Right lobe of liver (tissue), 6 donors: Measurements from ENCODE around the gene EPB41L4A. TPM values are rescaled to one million over a fixed set of nuclear protein-coding genes. Genes with fewer than 3 reads are reported as not detected.

Experiments
- ATAC-seq, 4 donors: fragments of 200-7000 bp; cut with Tn5 transposase; one replicate each; pipeline ENCODE4 v1.9.1; 2020; ENCODE audit warnings: mild to moderate bottlenecking in 4 of 4, moderate library complexity in 4 of 4
- DNase-seq, 3 donors: peaks; one replicate each; pipeline ENCODE4 v3.0.0-alpha.2; 2020
- H3K27ac ChIP-seq, 3 donors: fragments of 200-600 bp; one replicate each; pipeline ENCODE4 v1.8.0; 2022
- H3K27me3 ChIP-seq, 2 donors: fragments of 200-600 bp; one replicate each; pipeline ENCODE4 v1.8.0; 2022
- H3K36me3 ChIP-seq, 4 donors: fragments of 200-600 bp; sonication (generic) in 1 of 4; one replicate each; pipeline versions ENCODE4 v1.5.1 to v1.8.0; 2017 to 2022; ENCODE audit warnings: control low read depth in 1 of 4
- H3K4me1 ChIP-seq, 4 donors: fragments of 200-600 bp; sonication (generic) in 1 of 4; one replicate each; pipeline versions ENCODE4 v1.5.1 to v1.8.0; 2017 to 2022; ENCODE audit warnings: control low read depth in 1 of 4
- H3K4me3 ChIP-seq, 3 donors: fragments of 200-600 bp; one replicate each; pipeline ENCODE4 v1.8.0; 2022
- H3K9me3 ChIP-seq, 4 donors: fragments of 200-600 bp; sonication (generic) in 1 of 4; one replicate each; pipeline versions ENCODE4 v1.5.1 to v1.8.0; 2017 to 2022; ENCODE audit warnings: control low read depth in 1 of 4
- POLR2A ChIP-seq: fragments of 450-650 bp; IDR thresholded peaks from one replicate; pipeline ENCODE4 v1.6.1; 2017; ENCODE audit warnings: antibody characterized with exemption, mild to moderate bottlenecking
- WGBS: methylation state at CpG from one replicate; pipeline ENCODE4 v1.1.6; 2018; ENCODE audit warnings: low coverage, low lambda C conversion rate; ENCODE audit not compliant: insufficient coverage; ENCODE audit errors: missing lambda C conversion rate; 5-methylcytosine and 5-hydroxymethylcytosine counted together
- intact Hi-C, 2 donors: fragments of 100-400 bp; cut with DNase I; formaldehyde crosslinking; loops; one replicate each; pipeline versions ENCODE4 v1.11.2 to v1.14.1; 2022
- total RNA-seq, 6 experiments: library from RNA; depleted of rRNA in 2 of 6; stranded (reverse); fragments of >200 nt in 2 of 6; fragmentation: NEBNext Ultra II Directional in 3 of 6; extraction: Animal tissue kit (Norgen Biotek cat#: 25700) in 3 of 6; gene quantifications; one replicate each; pipeline versions ENCODE4 v1.1.0 to v1.2.4, GENCODE V29; 2016 to 2023
- TF ChIP-seq, protein P1 (sequence below), 4 donors: fragments of 200-600 bp in 3 of 4; fragments of 450-650 bp in 1 of 4; IDR thresholded peaks; one replicate each; pipeline versions ENCODE4 v1.5.1 to v1.8.0; 2016 to 2022; ENCODE audit warnings: antibody characterized with exemption in 4 of 4, mild to moderate bottlenecking in 2 of 4
- donor health status: DM: no; HTN: yes; CAD: no.
- donor health status: DM: no; HTN: no; CAD: no.
- donor health status: DM: no; HTN: no; CAD: no.
- donor health status: DM: no; HTN: yes; CAD: no.
- donor health status: DM: no; HTN: yes; CAD: no.

Gene EPB41L4A
- total RNA-seq, 6 experiments from 2014 or later: 2.5 to 12.0 (median 4.2) TPM

DNA sequence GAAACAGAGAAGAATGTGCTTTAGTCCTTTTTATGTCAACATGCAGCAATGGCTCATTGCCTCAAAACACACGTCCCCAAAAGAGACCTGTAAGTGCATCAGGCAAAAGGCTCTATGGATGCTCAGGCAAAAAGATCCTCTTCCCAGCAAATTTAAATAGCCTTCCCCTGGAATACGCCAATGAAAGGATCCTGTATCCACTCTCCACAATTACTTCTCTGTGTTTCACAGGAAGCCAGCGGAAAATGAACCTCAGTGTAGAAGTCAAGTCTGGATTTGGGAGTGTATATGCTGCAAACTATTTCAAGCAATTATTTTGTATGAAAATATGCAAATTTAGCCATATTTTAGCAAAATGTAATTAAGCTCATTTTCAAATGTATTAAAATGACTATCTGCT lies 217.9 kb downstream of the EPB41L4A start:
- H3K9me3 ChIP-seq: no peaks in the 10 kb centered on the region
- H3K4me3 ChIP-seq: no peak overlapping the region
- ATAC-seq (no peak), DNase-seq (no peak)
- no peak overlapping the region for H3K27ac ChIP-seq
- H3K36me3 ChIP-seq: no peaks in the 10 kb centered on the region
- no peaks in the 10 kb centered on the region for H3K4me1 ChIP-seq
- WGBS: 81% methylated on average over 3 of the region's 3 CpGs
- no peaks in the 10 kb centered on the region for H3K27me3 ChIP-seq
- intact Hi-C loops: loop anchor here in 1 of 2 donors (10.0 kb wide), 1 partner anchor 214 kb away; the partner anchor contains the start of gene EPB41L4A
- TF ChIP-seq, protein P1, sequence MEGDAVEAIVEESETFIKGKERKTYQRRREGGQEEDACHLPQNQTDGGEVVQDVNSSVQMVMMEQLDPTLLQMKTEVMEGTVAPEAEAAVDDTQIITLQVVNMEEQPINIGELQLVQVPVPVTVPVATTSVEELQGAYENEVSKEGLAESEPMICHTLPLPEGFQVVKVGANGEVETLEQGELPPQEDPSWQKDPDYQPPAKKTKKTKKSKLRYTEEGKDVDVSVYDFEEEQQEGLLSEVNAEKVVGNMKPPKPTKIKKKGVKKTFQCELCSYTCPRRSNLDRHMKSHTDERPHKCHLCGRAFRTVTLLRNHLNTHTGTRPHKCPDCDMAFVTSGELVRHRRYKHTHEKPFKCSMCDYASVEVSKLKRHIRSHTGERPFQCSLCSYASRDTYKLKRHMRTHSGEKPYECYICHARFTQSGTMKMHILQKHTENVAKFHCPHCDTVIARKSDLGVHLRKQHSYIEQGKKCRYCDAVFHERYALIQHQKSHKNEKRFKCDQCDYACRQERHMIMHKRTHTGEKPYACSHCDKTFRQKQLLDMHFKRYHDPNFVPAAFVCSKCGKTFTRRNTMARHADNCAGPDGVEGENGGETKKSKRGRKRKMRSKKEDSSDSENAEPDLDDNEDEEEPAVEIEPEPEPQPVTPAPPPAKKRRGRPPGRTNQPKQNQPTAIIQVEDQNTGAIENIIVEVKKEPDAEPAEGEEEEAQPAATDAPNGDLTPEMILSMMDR (IDR thresholded peaks at IDR 0.05): no peak
- no peak for TF ChIP-seq POLR2A

DNA sequence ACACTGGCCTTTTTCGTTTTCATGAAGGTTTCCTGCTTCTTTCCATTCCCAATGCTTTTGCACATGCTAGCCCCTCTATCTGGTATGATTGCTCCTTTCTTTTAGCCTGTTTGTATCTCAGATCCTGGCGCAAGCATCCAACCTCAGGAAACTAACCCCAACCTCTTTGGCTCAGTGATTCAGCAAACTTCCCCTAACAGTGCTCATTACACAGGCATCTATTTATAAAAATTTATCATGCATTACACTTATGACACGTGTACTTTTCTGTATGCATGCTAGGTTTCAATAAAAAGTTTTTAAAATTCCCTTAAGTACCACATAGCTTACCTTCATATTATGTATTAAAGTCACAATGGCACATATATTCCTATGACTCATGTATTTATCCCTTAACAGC lies 218.9 kb downstream of the EPB41L4A start:
- 46% methylated on average over 3 of the region's 3 CpGs for WGBS
- Histone ChIP-seq H3K4me1 (no peaks in the 10 kb centered on the region), H3K4me3 (no peak overlapping the region), H3K9me3 (no peaks in the 10 kb centered on the region), H3K36me3 (no peaks in the 10 kb centered on the region), H3K27ac (no peak overlapping the region), H3K27me3 (no peaks in the 10 kb centered on the region)
- DNase-seq (no peak), ATAC-seq (no peak)
- intact Hi-C loops: loop anchor here in 1 of 2 donors (10.0 kb wide), 1 partner anchor 215 kb away; the partner anchor contains the start of gene EPB41L4A
- TF ChIP-seq, protein P1 (IDR thresholded peaks at IDR 0.05): no peak
- no peak for TF ChIP-seq POLR2A

DNA sequence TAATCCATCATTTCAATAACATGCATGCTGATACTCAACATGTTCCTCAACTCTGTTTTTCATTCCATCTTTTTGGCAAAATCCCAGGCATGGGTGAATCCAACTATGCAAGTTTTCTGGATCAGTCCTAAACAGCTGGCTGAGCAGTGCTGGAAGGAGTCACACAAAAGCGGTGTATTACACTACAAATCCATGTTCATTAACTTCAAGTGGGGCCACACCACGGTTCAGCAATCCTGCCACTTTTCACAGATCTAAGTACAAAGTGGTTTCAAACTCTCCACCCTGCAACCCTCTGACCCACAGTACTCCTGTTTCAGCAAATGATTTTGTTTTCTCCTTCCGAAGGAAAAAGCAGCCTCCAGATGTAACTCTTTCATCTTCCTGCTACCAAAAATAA lies 222.5 kb downstream of the EPB41L4A start:
- Histone ChIP-seq H3K36me3 (no peaks in the 10 kb centered on the region), H3K4me1 (no peaks in the 10 kb centered on the region), H3K4me3 (no peak overlapping the region), H3K9me3 (no peaks in the 10 kb centered on the region), H3K27me3 (no peaks in the 10 kb centered on the region), H3K27ac (no peak overlapping the region)
- no peak for TF ChIP-seq POLR2A
- TF ChIP-seq, protein P1 (IDR thresholded peaks at IDR 0.05): no peak
- no peak for DNase-seq
- intact Hi-C loops: no loop called here
- no peak for ATAC-seq
- WGBS: 67% methylated on average over 3 of the region's 3 CpGs

DNA sequence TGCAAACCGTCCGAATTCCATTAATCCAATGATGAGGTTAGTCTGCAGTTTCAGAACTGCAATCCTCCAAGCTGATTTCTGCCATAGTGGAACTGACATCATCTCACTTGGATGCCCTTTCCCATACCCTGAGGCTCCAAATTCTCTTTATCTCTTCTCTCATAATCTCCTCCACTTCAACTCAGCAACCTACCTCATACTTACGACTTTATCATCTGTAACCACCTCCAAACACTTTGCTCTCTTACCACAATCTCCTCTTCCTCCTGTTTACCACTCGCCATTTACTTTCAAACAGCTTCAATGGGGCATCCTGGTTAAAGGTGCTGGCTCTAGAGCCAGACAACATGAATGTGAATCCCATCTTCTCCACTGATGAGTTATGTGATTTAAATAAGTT lies 223.2 kb downstream of the EPB41L4A start:
- TF ChIP-seq POLR2A: no peak
- TF ChIP-seq, protein P1 (IDR thresholded peaks at IDR 0.05): no peak

DNA sequence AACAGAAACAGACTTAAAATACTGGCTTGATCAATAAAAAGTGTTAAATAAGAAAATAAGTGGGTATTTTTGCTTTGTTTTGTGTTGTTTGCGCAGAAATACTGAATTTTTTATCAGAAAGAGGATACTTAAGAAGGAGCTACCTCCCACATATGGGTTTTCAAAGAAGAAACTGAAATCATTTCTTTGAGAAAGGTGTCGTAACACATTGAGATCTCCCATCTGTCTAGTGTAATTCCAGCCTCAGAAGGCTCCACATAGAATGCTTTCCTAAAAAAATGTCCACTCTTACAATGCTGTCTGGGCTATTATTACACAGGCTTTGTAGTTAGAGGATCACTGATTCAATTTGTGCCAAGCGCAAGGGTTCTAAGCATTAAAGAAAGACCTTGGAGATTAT lies 226.2 kb downstream of the EPB41L4A start:
- H3K27me3 ChIP-seq: no peaks in the 10 kb centered on the region
- TF ChIP-seq, protein P1 (IDR thresholded peaks at IDR 0.05): no peak
- no peak for TF ChIP-seq POLR2A
- WGBS: 80% methylated on average over 3 of the region's 3 CpGs
- ATAC-seq (no peak), DNase-seq (no peak)
- no peak overlapping the region for H3K27ac ChIP-seq
- H3K4me1 ChIP-seq: no peaks in the 10 kb centered on the region
- no peaks in the 10 kb centered on the region for H3K9me3 ChIP-seq
- no peak overlapping the region for H3K4me3 ChIP-seq
- intact Hi-C loops: no loop called here
- no peaks in the 10 kb centered on the region for H3K36me3 ChIP-seq

More for the DNA sequence above, 223.2 kb downstream of the EPB41L4A start:
- Histone ChIP-seq H3K27me3 (no peaks in the 10 kb centered on the region), H3K4me3 (no peak overlapping the region), H3K27ac (no peak overlapping the region), H3K9me3 (no peaks in the 10 kb centered on the region), H3K36me3 (no peaks in the 10 kb centered on the region), H3K4me1 (no peaks in the 10 kb centered on the region)
- intact Hi-C loops: no loop called here
- no peak for ATAC-seq
- no peak for DNase-seq
- WGBS: 61% methylated on average over 4 of the region's 4 CpGs
